ENCODE measurements around the gene MYO9A.

DNA sequence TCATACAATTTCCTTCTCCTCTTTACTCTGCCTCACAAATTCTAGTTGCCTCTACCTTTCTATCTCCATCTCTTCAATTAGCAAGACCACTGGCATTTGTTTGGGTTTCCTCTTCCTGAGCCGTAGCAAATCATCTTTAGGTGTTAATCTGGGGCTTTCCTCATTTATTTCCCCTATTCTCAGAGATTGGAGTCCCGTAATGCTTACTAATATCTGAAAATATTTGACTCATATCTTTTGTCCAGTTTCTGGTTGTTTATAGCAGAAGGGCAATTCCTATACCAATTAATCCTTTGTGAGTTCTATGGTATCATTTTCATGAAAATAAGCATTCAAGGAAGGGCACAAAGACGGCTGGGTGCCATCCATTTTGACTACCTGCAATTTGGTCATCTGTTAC is 203.9 kb downstream of the MYO9A start:
- no peak for TF ChIP-seq CTCF (IDR thresholded peaks at IDR 0.05)
- TF ChIP-seq POLR2A (IDR thresholded peaks at IDR 0.05): no peak
